ENCODE data around the gene TRIOBP. TPM values are rescaled to one million over a fixed set of nuclear protein-coding genes. Genes with fewer than 3 reads are reported as not detected.
A peak's percentile ranks its signal among the peaks of the same experiment; 100 is the strongest.

TRIOBP gene
- total and polyA plus RNA-seq, 2 of the 13 experiments (the other 11 are each of a cell fraction or from before 2014, with no cell fraction given): 6.1 to 15.4 TPM

- TF ChIP-seq, protein P1, sequence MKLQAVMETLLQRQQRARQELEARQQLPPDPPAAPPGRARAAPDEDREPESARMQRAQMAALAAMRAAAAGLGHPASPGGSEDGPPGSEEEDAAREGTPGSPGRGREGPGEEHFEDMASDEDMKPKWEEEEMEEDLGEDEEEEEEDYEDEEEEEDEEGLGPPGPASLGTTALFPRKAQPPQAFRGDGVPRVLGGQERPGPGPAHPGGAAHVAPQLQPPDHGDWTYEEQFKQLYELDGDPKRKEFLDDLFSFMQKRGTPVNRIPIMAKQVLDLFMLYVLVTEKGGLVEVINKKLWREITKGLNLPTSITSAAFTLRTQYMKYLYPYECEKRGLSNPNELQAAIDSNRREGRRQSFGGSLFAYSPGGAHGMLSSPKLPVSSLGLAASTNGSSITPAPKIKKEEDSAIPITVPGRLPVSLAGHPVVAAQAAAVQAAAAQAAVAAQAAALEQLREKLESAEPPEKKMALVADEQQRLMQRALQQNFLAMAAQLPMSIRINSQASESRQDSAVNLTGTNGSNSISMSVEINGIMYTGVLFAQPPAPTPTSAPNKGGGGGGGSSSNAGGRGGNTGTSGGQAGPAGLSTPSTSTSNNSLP (IDR thresholded peaks at IDR 0.05; ENCODE audit: low read depth, low read length): no peak
- no peak for TF ChIP-seq PTBP1 (IDR thresholded peaks at IDR 0.05; ENCODE audit: low read depth, low read length, poor library complexity, severe bottlenecking)
- TF ChIP-seq IRF2 (CRISPR knock-in tag; IDR thresholded peaks at IDR 0.05): peak; percentile 25; the same call in 1 of the 2 replicates
- TF ChIP-seq ELF3 (CRISPR knock-in tag; IDR thresholded peaks at IDR 0.05): no peak; the same call in 1 of the 2 replicates
- 0 out of 2 replicates have a peak, but pooled peaks have one; percentile 5 for TF ChIP-seq ZKSCAN8 (CRISPR knock-in tag; IDR thresholded peaks at IDR 0.05; ENCODE audit: borderline replicate concordance)
- no peak for TF ChIP-seq MED8 (CRISPR knock-in tag; IDR thresholded peaks at IDR 0.05; ENCODE audit: insufficient replicate concordance)
- 0 out of 2 replicates have a peak, but pooled peaks have one; percentile 1 for TF ChIP-seq STAG1 (CRISPR knock-in tag; IDR thresholded peaks at IDR 0.05)
- TF ChIP-seq CC2D1A (CRISPR knock-in tag; IDR thresholded peaks at IDR 0.05): no peak
- peak; percentile 80; the same call in 1 of the 2 replicates for TF ChIP-seq PITX1 (CRISPR knock-in tag; IDR thresholded peaks at IDR 0.05)
- no peak for TF ChIP-seq JUN (CRISPR knock-in tag; IDR thresholded peaks at IDR 0.05)
- 0 out of 2 replicates have a peak, but pooled peaks have one; percentile 14 for TF ChIP-seq ARNTL (CRISPR knock-in tag; IDR thresholded peaks at IDR 0.05)
- TF ChIP-seq FUBP1 (CRISPR knock-in tag; IDR thresholded peaks at IDR 0.05; ENCODE audit: borderline replicate concordance): 0 out of 2 replicates have a peak, but pooled peaks have one; percentile 46
- TF ChIP-seq CBX2 (IDR thresholded peaks at IDR 0.05; ENCODE audit: low read depth, low read length): no peak
- TF ChIP-seq CBX2 (CRISPR knock-in tag; IDR thresholded peaks at IDR 0.05; ENCODE audit: low read depth): no peak
- TF ChIP-seq ZSCAN29 (CRISPR knock-in tag; conservative IDR thresholded peaks at IDR 0.05): no peak
- peak; percentile 90 for TF ChIP-seq ZFP91 (CRISPR knock-in tag; IDR thresholded peaks at IDR 0.05; ENCODE audit: borderline replicate concordance)
- TF ChIP-seq RBM22 (optimal IDR thresholded peaks at IDR 0.05; ENCODE audit: low read length): no peak
- TF ChIP-seq SAP130 (CRISPR knock-in tag; IDR thresholded peaks at IDR 0.05; ENCODE audit: low read depth): peak; percentile 48; the same call in 1 of the 2 replicates
- no peak for TF ChIP-seq DPF2 (CRISPR knock-in tag; IDR thresholded peaks at IDR 0.05; ENCODE audit: borderline replicate concordance, low read depth)
- TF ChIP-seq RFXANK (CRISPR knock-in tag; IDR thresholded peaks at IDR 0.05): no peak
- TF ChIP-seq ATF6 (CRISPR knock-in tag; conservative IDR thresholded peaks at IDR 0.05): no peak
- no peak for TF ChIP-seq ZNF720 (CRISPR knock-in tag; IDR thresholded peaks at IDR 0.05)
- no peak for TF ChIP-seq ZNF790 (CRISPR knock-in tag; IDR thresholded peaks at IDR 0.05; ENCODE audit: borderline replicate concordance)
These were observed 105.7 kb downstream of the TRIOBP start (continued) for GRCh38 chr22:37802310-37803194.
